MM.1S (cell line): ENCODE results near the gene CD53.

Experiments used
- DNase-seq: peaks from one replicate; pipeline ENCODE4 v3.0.0-alpha.2; 2015
- H2AFZ ChIP-seq: fragments of 300-600 bp; sonication (generic); 2 replicates; pipeline ENCODE4 v1.6.0; 2016; ENCODE audit warnings: antibody characterized with exemption, low read length
- H3F3A ChIP-seq: fragments of 300-600 bp; sonication (generic); 2 replicates; pipeline ENCODE4 v1.6.1; 2016; ENCODE audit warnings: mild to moderate bottlenecking, antibody characterized with exemption, low read length, moderate library complexity, mixed read lengths; ENCODE audit not compliant: insufficient read depth
- H3K27ac ChIP-seq: fragments of 300-600 bp; sonication (generic); 2 replicates; pipeline ENCODE4 v1.5.1; 2016; ENCODE audit warnings: mild to moderate bottlenecking, low read length
- H3K27me3 ChIP-seq: fragments of 300-600 bp; sonication (generic); replicated peaks from 2 replicates; pipeline ENCODE4 v1.6.0; 2016; ENCODE audit warnings: low read length; ENCODE audit not compliant: insufficient read depth
- H3K36me3 ChIP-seq: fragments of 300-600 bp; sonication (generic); replicated peaks from 2 replicates; pipeline ENCODE4 v1.6.1; 2016; ENCODE audit warnings: mild to moderate bottlenecking, low read length, mixed read lengths; ENCODE audit not compliant: insufficient read depth
- H3K4me1 ChIP-seq: fragments of 300-600 bp; sonication (generic); 2 replicates; pipeline ENCODE4 v1.6.1; 2016; ENCODE audit warnings: low read length, mixed read lengths
- H3K4me2 ChIP-seq: fragments of 300-600 bp; sonication (generic); 2 replicates; pipeline ENCODE4 v1.6.0; 2016; ENCODE audit warnings: low read depth, low read length
- H3K4me3 ChIP-seq: fragments of 300-600 bp; sonication (generic); 2 replicates; pipeline ENCODE4 v1.5.1; 2016; ENCODE audit warnings: low read length, mixed read lengths
- H3K79me2 ChIP-seq: fragments of 300-600 bp; sonication (generic); 2 replicates; pipeline ENCODE4 v1.6.1; 2016; ENCODE audit warnings: mixed run types, low read length, mixed read lengths
- H3K9ac ChIP-seq: fragments of 300-600 bp; sonication (generic); 2 replicates; pipeline ENCODE4 v1.6.1; 2016; ENCODE audit warnings: low read length, mixed read lengths
- H3K9me2 ChIP-seq: fragments of 300-600 bp; sonication (generic); replicated peaks from 2 replicates; pipeline ENCODE4 v1.6.1; 2016; ENCODE audit warnings: mild to moderate bottlenecking, low read length, mixed read lengths; ENCODE audit not compliant: insufficient read depth
- H3K9me3 ChIP-seq: fragments of 300-600 bp; sonication (generic); replicated peaks from 2 replicates; pipeline ENCODE4 v1.6.1; 2016; ENCODE audit warnings: mild to moderate bottlenecking, low read length, mixed read lengths; ENCODE audit not compliant: insufficient read depth
- H4K20me1 ChIP-seq: fragments of 300-600 bp; sonication (generic); 2 replicates; pipeline ENCODE4 v1.6.1; 2016; ENCODE audit warnings: mild to moderate bottlenecking, low read length, moderate library complexity, mixed read lengths; ENCODE audit not compliant: insufficient read depth
- EZH2 ChIP-seq: fragments of 300-600 bp; sonication (generic); optimal IDR thresholded peaks from 2 replicates; pipeline ENCODE3; 2017; ENCODE audit warnings: low read depth, mild to moderate bottlenecking, antibody characterized with exemption, low read length, mixed read lengths
- EZH2phosphoT487 ChIP-seq: fragments of 300-600 bp; sonication (generic); IDR thresholded peaks from 2 replicates; pipeline ENCODE4 v1.6.1; 2018; ENCODE audit warnings: antibody characterized with exemption, low read length
- TF ChIP-seq, protein P1 (sequence below): fragments of 300-600 bp; sonication (generic); IDR thresholded peaks from 2 replicates; pipeline ENCODE4 v1.5.1; 2016; ENCODE audit warnings: antibody characterized with exemption, low read length, mixed read lengths

CD53 gene

GRCh38 chr1:110880708-110881374, 7.9 kb downstream of the CD53 start:
- Histone ChIP-seq H3K79me2 (peaks cover 98% of the 10 kb centered on the region), H3K4me3 (no peak overlapping the region), H2AFZ (no peak overlapping the region), H3K36me3 (no peaks in the 10 kb centered on the region; the same call in 1 of the 2 replicates), H3F3A (0 out of 2 replicates have a peak, but pooled peaks cover under 1% of the 10 kb centered on the region), H3K9me2 (no peaks in the 10 kb centered on the region), H4K20me1 (no peaks in the 10 kb centered on the region), H3K4me2 (no peak overlapping the region), H3K9me3 (no peaks in the 10 kb centered on the region), H3K27me3 (no peaks in the 10 kb centered on the region), H3K9ac (no peak overlapping the region), H3K27ac (no peak overlapping the region), H3K4me1 (peaks cover 5% of the 10 kb centered on the region; the same call in 1 of the 2 replicates)
- no peak for DNase-seq
- TF ChIP-seq, protein P1, sequence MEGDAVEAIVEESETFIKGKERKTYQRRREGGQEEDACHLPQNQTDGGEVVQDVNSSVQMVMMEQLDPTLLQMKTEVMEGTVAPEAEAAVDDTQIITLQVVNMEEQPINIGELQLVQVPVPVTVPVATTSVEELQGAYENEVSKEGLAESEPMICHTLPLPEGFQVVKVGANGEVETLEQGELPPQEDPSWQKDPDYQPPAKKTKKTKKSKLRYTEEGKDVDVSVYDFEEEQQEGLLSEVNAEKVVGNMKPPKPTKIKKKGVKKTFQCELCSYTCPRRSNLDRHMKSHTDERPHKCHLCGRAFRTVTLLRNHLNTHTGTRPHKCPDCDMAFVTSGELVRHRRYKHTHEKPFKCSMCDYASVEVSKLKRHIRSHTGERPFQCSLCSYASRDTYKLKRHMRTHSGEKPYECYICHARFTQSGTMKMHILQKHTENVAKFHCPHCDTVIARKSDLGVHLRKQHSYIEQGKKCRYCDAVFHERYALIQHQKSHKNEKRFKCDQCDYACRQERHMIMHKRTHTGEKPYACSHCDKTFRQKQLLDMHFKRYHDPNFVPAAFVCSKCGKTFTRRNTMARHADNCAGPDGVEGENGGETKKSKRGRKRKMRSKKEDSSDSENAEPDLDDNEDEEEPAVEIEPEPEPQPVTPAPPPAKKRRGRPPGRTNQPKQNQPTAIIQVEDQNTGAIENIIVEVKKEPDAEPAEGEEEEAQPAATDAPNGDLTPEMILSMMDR = no peak
- TF ChIP-seq EZH2 (no peak), EZH2phosphoT487 (no peak)

GRCh38 chr1:110888049-110888448, 15.1 kb downstream of the CD53 start:
- Histone ChIP-seq H3K9me3 (no peaks in the 10 kb centered on the region), H3F3A (no peaks in the 10 kb centered on the region), H3K36me3 (no peaks in the 10 kb centered on the region), H3K4me1 (no peaks in the 10 kb centered on the region), H3K79me2 (peaks cover 87% of the 10 kb centered on the region), H3K9me2 (no peaks in the 10 kb centered on the region), H4K20me1 (no peaks in the 10 kb centered on the region; the same call in 1 of the 2 replicates), H3K4me3 (no peak overlapping the region), H3K9ac (no peak overlapping the region), H3K27me3 (no peaks in the 10 kb centered on the region), H3K4me2 (no peak overlapping the region), H3K27ac (no peak overlapping the region), H2AFZ (no peak overlapping the region)
- DNase-seq = no peak
- TF ChIP-seq EZH2 = no peak

- Histone ChIP-seq H3K9me2 (no peaks in the 10 kb centered on the region), H4K20me1 (no peaks in the 10 kb centered on the region; the same call in 1 of the 2 replicates), H3K4me1 (no peaks in the 10 kb centered on the region), H3F3A (no peaks in the 10 kb centered on the region), H3K9ac (no peak overlapping the region), H3K27ac (no peak overlapping the region), H3K4me2 (no peak overlapping the region), H3K4me3 (no peak overlapping the region), H3K79me2 (peaks cover 82% of the 10 kb centered on the region), H2AFZ (no peak overlapping the region), H3K9me3 (no peaks in the 10 kb centered on the region), H3K36me3 (no peaks in the 10 kb centered on the region), H3K27me3 (no peaks in the 10 kb centered on the region)
- no peak for DNase-seq
- TF ChIP-seq EZH2phosphoT487 (no peak), EZH2 (no peak)
- TF ChIP-seq, protein P1 = no peak
Measured at GRCh38 chr1:110888641-110889040, 15.7 kb downstream of the CD53 start.
